A673 (cell line): ENCODE results near the gene PGF. TPM values are rescaled to one million over a fixed set of nuclear protein-coding genes. Genes with fewer than 3 reads are reported as not detected.

Experiments used
- BruUV-seq: library from RNA; stranded (reverse); fragments of 400-500 nt; replicated peaks from 2 replicates; lab custom pipeline; 2021; lab: Mats Ljungman, UMichigan
- CTCF ChIA-PET: fragments of 300-600 bp; sonication (Branson Sonifier 250); formaldehyde crosslinking; loops from one replicate; lab custom pipeline; 2022; ENCODE audit warnings: antibody characterized with exemption; lab: Charles Lee
- POLR2A ChIA-PET: fragments of 300-600 bp; sonication (Branson Sonifier 250); formaldehyde crosslinking; loops from one replicate; lab custom pipeline; 2022; ENCODE audit warnings: antibody characterized with exemption; ENCODE audit not compliant: low non-redundant PET; lab: Charles Lee
- DNase-seq: peaks from one replicate; pipeline ENCODE4 v3.0.0-alpha.2; 2015; ENCODE audit warnings: low spot score
- H3K27ac ChIP-seq: fragments of 200-600 bp; sonication (generic); 2 replicates; pipeline ENCODE4 v1.5.1; 2016; ENCODE audit warnings: mixed run types, low read depth, mild to moderate bottlenecking, mixed read lengths, antibody characterized with exemption, low read length; ENCODE audit not compliant: poor library complexity, severe bottlenecking
- H3K27me3 ChIP-seq: fragments of 200-600 bp; sonication (generic); replicated peaks from 2 replicates; pipeline ENCODE4 v1.6.1; 2017; ENCODE audit warnings: mixed run types, low read depth, mild to moderate bottlenecking, mixed read lengths, antibody characterized with exemption, low read length; ENCODE audit not compliant: insufficient read depth, poor library complexity
- H3K36me3 ChIP-seq: fragments of 200-600 bp; sonication (generic); 2 replicates; pipeline ENCODE4 v1.6.1; 2016; ENCODE audit warnings: mixed run types, mild to moderate bottlenecking, mixed read lengths, antibody characterized with exemption, low read length; ENCODE audit not compliant: insufficient read depth, poor library complexity, severe bottlenecking
- H3K4me1 ChIP-seq: fragments of 200-600 bp; sonication (generic); 2 replicates; pipeline ENCODE4 v1.6.1; 2017; ENCODE audit warnings: mixed run types, mild to moderate bottlenecking, mixed read lengths, antibody characterized with exemption, low read length; ENCODE audit not compliant: insufficient read depth, poor library complexity, severe bottlenecking
- H3K4me3 ChIP-seq: fragments of 200-600 bp; sonication (generic); 2 replicates; pipeline ENCODE4 v1.5.1; 2016; ENCODE audit warnings: low read depth, mixed run types, mild to moderate bottlenecking, mixed read lengths, low read length; ENCODE audit not compliant: poor library complexity, severe bottlenecking
- H3K9me3 ChIP-seq: fragments of 200-600 bp; sonication (generic); 2 replicates; pipeline ENCODE4 v1.6.1; 2016; ENCODE audit warnings: mixed run types, low read depth, mild to moderate bottlenecking, mixed read lengths, antibody characterized with exemption, low read length; ENCODE audit not compliant: poor library complexity, severe bottlenecking
- EZH2 ChIP-seq: fragments of 200-600 bp; sonication (generic); IDR thresholded peaks from 2 replicates; pipeline ENCODE4 v1.6.1; 2017; ENCODE audit warnings: borderline replicate concordance, low read depth, mild to moderate bottlenecking, mixed read lengths, antibody characterized with exemption, low read length; ENCODE audit not compliant: poor library complexity, severe bottlenecking
- intact Hi-C: fragments of 100-400 bp; cut with micrococcal nuclease; formaldehyde crosslinking; loops from one replicate; pipeline ENCODE4 v1.10.0; 2022; ENCODE audit not compliant: unreplicated experiment
- total RNA-seq: library from RNA; stranded (reverse); gene quantifications from 2 replicates; pipeline ENCODE4 v1.2.3, GENCODE V29; 2021
- TF ChIP-seq, protein P1 (sequence below): fragments of 300-800, 200-600 bp; sonication (generic); conservative IDR thresholded peaks from 2 replicates; pipeline ENCODE4 v1.5.1; 2017; ENCODE audit warnings: low read depth, mild to moderate bottlenecking, antibody characterized with exemption, low read length, moderate library complexity, mixed read lengths

Gene PGF
- total RNA-seq, 1 experiment from 2014 or later = 48.1 TPM

GRCh38 chr14:74942181-74942580 is 13.2 kb downstream of the PGF start:
- POLR2A ChIA-PET = no interaction called here
- Histone ChIP-seq H3K36me3 (no peaks in the 10 kb centered on the region), H3K4me1 (peaks cover 12% of the 10 kb centered on the region), H3K4me3 (no peak overlapping the region), H3K9me3 (no peaks in the 10 kb centered on the region), H3K27ac (peak overlapping the region; percentile 37), H3K27me3 (no peaks in the 10 kb centered on the region)
- TF ChIP-seq, protein P1, sequence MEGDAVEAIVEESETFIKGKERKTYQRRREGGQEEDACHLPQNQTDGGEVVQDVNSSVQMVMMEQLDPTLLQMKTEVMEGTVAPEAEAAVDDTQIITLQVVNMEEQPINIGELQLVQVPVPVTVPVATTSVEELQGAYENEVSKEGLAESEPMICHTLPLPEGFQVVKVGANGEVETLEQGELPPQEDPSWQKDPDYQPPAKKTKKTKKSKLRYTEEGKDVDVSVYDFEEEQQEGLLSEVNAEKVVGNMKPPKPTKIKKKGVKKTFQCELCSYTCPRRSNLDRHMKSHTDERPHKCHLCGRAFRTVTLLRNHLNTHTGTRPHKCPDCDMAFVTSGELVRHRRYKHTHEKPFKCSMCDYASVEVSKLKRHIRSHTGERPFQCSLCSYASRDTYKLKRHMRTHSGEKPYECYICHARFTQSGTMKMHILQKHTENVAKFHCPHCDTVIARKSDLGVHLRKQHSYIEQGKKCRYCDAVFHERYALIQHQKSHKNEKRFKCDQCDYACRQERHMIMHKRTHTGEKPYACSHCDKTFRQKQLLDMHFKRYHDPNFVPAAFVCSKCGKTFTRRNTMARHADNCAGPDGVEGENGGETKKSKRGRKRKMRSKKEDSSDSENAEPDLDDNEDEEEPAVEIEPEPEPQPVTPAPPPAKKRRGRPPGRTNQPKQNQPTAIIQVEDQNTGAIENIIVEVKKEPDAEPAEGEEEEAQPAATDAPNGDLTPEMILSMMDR = no peak
- no peak for TF ChIP-seq EZH2
- intact Hi-C loops = no loop called here
- DNase-seq = no peak
- CTCF ChIA-PET = no interaction called here
- no TSS peak for BruUV-seq

- no peaks in the 10 kb centered on the region for H3K9me3 ChIP-seq
- TF ChIP-seq EZH2 = no peak
- H3K27ac ChIP-seq = peak overlapping the region; percentile 37
- ChIA-PET POLR2A (no interaction called here), CTCF (no interaction called here)
- no peak overlapping the region for H3K4me3 ChIP-seq
- H3K4me1 ChIP-seq = peaks cover 12% of the 10 kb centered on the region
- no peaks in the 10 kb centered on the region for H3K27me3 ChIP-seq
- BruUV-seq = no TSS peak
- peak; percentile 55 for DNase-seq
- intact Hi-C loops = no loop called here
- no peaks in the 10 kb centered on the region for H3K36me3 ChIP-seq
Observed at GRCh38 chr14:74941676-74942097, 13.7 kb downstream of the PGF start.

- TF ChIP-seq, protein P1 = no peak
- TF ChIP-seq EZH2 = no peak
- no peak overlapping the region for H3K4me3 ChIP-seq
- H3K4me1 ChIP-seq = peaks cover 9% of the 10 kb centered on the region
- CTCF ChIA-PET = no interaction called here
- no peaks in the 10 kb centered on the region for H3K27me3 ChIP-seq
- H3K27ac ChIP-seq = no peak overlapping the region
- DNase-seq = no peak
- H3K9me3 ChIP-seq = no peaks in the 10 kb centered on the region
- BruUV-seq = no TSS peak
- H3K36me3 ChIP-seq = no peaks in the 10 kb centered on the region
- intact Hi-C loops = no loop called here
- POLR2A ChIA-PET = no interaction called here
Observed at GRCh38 chr14:74940956-74941565, 14.3 kb downstream of the PGF start.
